Effector CD4-positive, alpha-beta T cell (primary cell): Measurements from ENCODE around the gene VSIG4.
"Not testable (repeated sequence)": the region's sequence is repeated elsewhere in the genome, so short reads cannot be mapped to it uniquely, and the experiment has no call there.

ENCODE experiments used
- DNase-seq: peaks from one replicate; pipeline ENCODE4 v3.0.0-alpha.2; 2020

Gene VSIG4

GRCh38 chrX:66007851-66008250, 32.0 kb downstream of the VSIG4 start:
- no peak for DNase-seq

- no peak for DNase-seq
These were observed 33.9 kb downstream of the VSIG4 start for GRCh38 chrX:66005830-66006449.

GRCh38 chrX:66004928-66005829, 34.7 kb downstream of the VSIG4 start:
- no peak for DNase-seq

GRCh38 chrX:66002824-66003680, 36.8 kb downstream of the VSIG4 start:
- DNase-seq: no peak

GRCh38 chrX:66001596-66001995, 38.3 kb downstream of the VSIG4 start:
- no peak for DNase-seq

GRCh38 chrX:66000628-66001272, 39.1 kb downstream of the VSIG4 start:
- DNase-seq: no peak

GRCh38 chrX:66000178-66000577, 39.7 kb downstream of the VSIG4 start:
- no peak for DNase-seq

GRCh38 chrX:65999563-66000148, 40.2 kb downstream of the VSIG4 start:
- no peak for DNase-seq

- no peak for DNase-seq
These were observed 40.8 kb downstream of the VSIG4 start for GRCh38 chrX:65999029-65999562.

- no peak for DNase-seq
These were observed 41.7 kb downstream of the VSIG4 start for GRCh38 chrX:65997978-65998717.

GRCh38 chrX:65994519-65995506, 45.1 kb downstream of the VSIG4 start:
- no peak for DNase-seq

- DNase-seq: no peak
These were observed 45.9 kb downstream of the VSIG4 start for GRCh38 chrX:65993915-65994460.

GRCh38 chrX:65993332-65993731, 46.5 kb downstream of the VSIG4 start:
- no peak for DNase-seq

- no peak for DNase-seq
These were observed 49.2 kb downstream of the VSIG4 start for GRCh38 chrX:65990702-65991101.

- no peak for DNase-seq
These were observed 52.1 kb downstream of the VSIG4 start for GRCh38 chrX:65987811-65988210.

- DNase-seq: peak; percentile 20
These were observed 53.8 kb downstream of the VSIG4 start for GRCh38 chrX:65985922-65986588.

- no peak for DNase-seq
These were observed 54.7 kb downstream of the VSIG4 start for GRCh38 chrX:65985211-65985610.

- not testable (repeated sequence) for DNase-seq
These were observed 62.7 kb downstream of the VSIG4 start for GRCh38 chrX:65977161-65977560.

- no peak for DNase-seq
These were observed 63.7 kb downstream of the VSIG4 start for GRCh38 chrX:65976161-65976560.
